Gastroesophageal sphincter (tissue), 2 donors: ENCODE measurements around the gene TAX1BP1.

Source experiments
- EP300 ChIP-seq: sonication (generic); formaldehyde crosslinking; IDR thresholded peaks from one replicate; pipeline ENCODE4 v1.6.1; 2017; ENCODE audit warnings: antibody characterized with exemption, mild to moderate bottlenecking
- POLR2AphosphoS5 ChIP-seq: sonication (generic); formaldehyde crosslinking; IDR thresholded peaks from one replicate; pipeline ENCODE4 v1.6.1; 2017; ENCODE audit warnings: antibody characterized with exemption

DNA sequence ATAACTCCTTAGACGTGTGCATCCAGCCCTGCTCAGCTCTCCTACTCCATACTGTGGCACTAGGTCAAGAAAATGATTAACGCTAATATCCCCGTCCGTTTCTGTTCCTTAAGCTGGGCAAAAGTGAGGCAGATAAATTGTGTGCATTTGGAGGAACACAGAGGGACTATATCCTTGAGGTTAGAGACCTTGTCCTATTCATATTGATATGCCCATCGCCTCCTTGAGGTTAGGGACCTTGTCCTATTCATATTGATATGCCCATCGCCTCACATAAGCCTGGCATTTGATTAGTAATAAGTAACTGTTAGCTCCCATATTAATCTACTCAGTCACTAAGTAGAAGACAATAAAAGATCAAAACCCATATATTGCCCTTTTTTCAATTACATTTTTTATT, 12.9 kb upstream of the TAX1BP1 start:
- TF ChIP-seq EP300 (no peak), POLR2AphosphoS5 (no peak)
